Activated naive CD4-positive, alpha-beta T cell treated with anti-CD3 and anti-CD28 coated beads, Interleukin-2, amount 10 ng/mL, durations not matched to agents 7 days and 5 days (primary cell): ENCODE data around the gene KLK4.

Experiments used
- CTCF ChIA-PET: fragments of 350-600 bp; sonication (Branson Sonifier 250); formaldehyde crosslinking; loops from one replicate; lab custom pipeline; 2021; ENCODE audit warnings: antibody characterized with exemption; lab: Charles Lee
- DNase-seq: peaks from one replicate; pipeline ENCODE4 v3.0.0-alpha.2; 2020
- H3K27ac Mint-ChIP-seq: one replicate; pipeline ENCODE4 v1.8.0; 2021; ENCODE audit warnings: mild to moderate bottlenecking, moderate library complexity, mixed read lengths
- H3K27me3 Mint-ChIP-seq: one replicate; pipeline ENCODE4 v1.8.0; 2021; ENCODE audit warnings: mild to moderate bottlenecking, mixed read lengths
- H3K36me3 Mint-ChIP-seq: one replicate; pipeline ENCODE4 v1.8.0; 2021; ENCODE audit warnings: mixed read lengths
- H3K4me1 Mint-ChIP-seq: one replicate; pipeline ENCODE4 v1.8.0; 2021; ENCODE audit warnings: mixed read lengths
- H3K4me3 Mint-ChIP-seq: one replicate; pipeline ENCODE4 v1.8.0; 2021; ENCODE audit warnings: mild to moderate bottlenecking, moderate library complexity, mixed read lengths
- H3K9me3 Mint-ChIP-seq: one replicate; pipeline ENCODE4 v1.8.0; 2021; ENCODE audit warnings: mixed read lengths

Gene KLK4

DNA sequence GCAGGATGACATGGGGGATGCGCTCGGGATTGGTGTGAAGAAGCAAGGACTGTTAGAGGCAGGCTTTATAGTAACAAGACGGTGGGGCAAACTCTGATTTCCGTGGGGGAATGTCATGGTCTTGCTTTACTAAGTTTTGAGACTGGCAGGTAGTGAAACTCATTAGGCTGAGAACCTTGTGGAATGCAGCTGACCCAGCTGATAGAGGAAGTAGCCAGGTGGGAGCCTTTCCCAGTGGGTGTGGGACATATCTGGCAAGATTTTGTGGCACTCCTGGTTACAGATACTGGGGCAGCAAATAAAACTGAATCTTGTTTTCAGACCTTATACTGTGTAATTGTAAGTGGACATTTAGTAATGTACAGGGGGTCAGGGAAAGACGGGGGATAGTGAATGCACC, 31.0 kb downstream of the KLK4 start:
- no peak for DNase-seq
- H3K4me3 Mint-ChIP-seq: no peak overlapping the region
- H3K27me3 Mint-ChIP-seq: peaks cover 10% of the 10 kb centered on the region
- H3K27ac Mint-ChIP-seq: no peak overlapping the region
- CTCF ChIA-PET: no interaction called here
- no peaks in the 10 kb centered on the region for H3K4me1 Mint-ChIP-seq
- H3K36me3 Mint-ChIP-seq: no peaks in the 10 kb centered on the region
- H3K9me3 Mint-ChIP-seq: no peaks in the 10 kb centered on the region

DNA sequence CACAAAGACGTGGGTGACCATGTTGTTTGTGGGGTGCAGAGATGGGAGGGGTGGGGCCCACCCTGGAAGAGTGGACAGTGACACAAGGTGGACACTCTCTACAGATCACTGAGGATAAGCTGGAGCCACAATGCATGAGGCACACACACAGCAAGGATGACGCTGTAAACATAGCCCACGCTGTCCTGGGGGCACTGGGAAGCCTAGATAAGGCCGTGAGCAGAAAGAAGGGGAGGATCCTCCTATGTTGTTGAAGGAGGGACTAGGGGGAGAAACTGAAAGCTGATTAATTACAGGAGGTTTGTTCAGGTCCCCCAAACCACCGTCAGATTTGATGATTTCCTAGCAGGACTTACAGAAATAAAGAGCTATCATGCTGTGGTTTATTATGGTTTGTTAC, 32.3 kb downstream of the KLK4 start:
- CTCF ChIA-PET: no interaction called here
- Mint-ChIP-seq H3K9me3 (no peaks in the 10 kb centered on the region), H3K27ac (no peak overlapping the region), H3K4me3 (no peak overlapping the region), H3K4me1 (no peaks in the 10 kb centered on the region), H3K36me3 (no peaks in the 10 kb centered on the region), H3K27me3 (peaks cover 9% of the 10 kb centered on the region)
- DNase-seq: no peak

DNA sequence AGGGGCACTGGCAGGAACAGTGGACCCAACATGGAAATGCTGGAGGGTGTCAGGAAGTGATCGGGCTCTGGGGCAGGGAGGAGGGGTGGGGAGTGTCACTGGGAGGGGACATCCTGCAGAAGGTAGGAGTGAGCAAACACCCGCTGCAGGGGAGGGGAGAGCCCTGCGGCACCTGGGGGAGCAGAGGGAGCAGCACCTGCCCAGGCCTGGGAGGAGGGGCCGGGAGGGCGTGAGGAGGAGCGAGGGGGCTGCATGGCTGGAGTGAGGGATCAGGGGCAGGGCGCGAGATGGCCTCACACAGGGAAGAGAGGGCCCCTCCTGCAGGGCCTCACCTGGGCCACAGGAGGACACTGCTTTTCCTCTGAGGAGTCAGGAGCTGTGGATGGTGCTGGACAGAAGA, 33.9 kb downstream of the KLK4 start:
- H3K36me3 Mint-ChIP-seq: no peaks in the 10 kb centered on the region
- CTCF ChIA-PET: no interaction called here
- H3K27ac Mint-ChIP-seq: no peak overlapping the region
- H3K9me3 Mint-ChIP-seq: no peaks in the 10 kb centered on the region
- no peak overlapping the region for H3K4me3 Mint-ChIP-seq
- H3K27me3 Mint-ChIP-seq: peaks cover 6% of the 10 kb centered on the region
- no peaks in the 10 kb centered on the region for H3K4me1 Mint-ChIP-seq
- no peak for DNase-seq

DNA sequence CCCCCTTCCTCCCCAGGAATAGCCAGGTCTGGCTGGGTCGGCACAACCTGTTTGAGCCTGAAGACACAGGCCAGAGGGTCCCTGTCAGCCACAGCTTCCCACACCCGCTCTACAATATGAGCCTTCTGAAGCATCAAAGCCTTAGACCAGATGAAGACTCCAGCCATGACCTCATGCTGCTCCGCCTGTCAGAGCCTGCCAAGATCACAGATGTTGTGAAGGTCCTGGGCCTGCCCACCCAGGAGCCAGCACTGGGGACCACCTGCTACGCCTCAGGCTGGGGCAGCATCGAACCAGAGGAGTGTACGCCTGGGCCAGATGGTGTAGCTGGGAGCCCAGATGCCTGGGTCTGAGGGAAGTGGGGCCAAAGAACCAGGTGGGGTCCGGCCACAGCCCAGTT, 34.7 kb downstream of the KLK4 start:
- H3K27me3 Mint-ChIP-seq: peaks cover 6% of the 10 kb centered on the region
- no peak overlapping the region for H3K4me3 Mint-ChIP-seq
- DNase-seq: no peak
- H3K4me1 Mint-ChIP-seq: no peaks in the 10 kb centered on the region
- CTCF ChIA-PET: no interaction called here
- H3K27ac Mint-ChIP-seq: no peak overlapping the region
- H3K9me3 Mint-ChIP-seq: no peaks in the 10 kb centered on the region
- no peaks in the 10 kb centered on the region for H3K36me3 Mint-ChIP-seq

DNA sequence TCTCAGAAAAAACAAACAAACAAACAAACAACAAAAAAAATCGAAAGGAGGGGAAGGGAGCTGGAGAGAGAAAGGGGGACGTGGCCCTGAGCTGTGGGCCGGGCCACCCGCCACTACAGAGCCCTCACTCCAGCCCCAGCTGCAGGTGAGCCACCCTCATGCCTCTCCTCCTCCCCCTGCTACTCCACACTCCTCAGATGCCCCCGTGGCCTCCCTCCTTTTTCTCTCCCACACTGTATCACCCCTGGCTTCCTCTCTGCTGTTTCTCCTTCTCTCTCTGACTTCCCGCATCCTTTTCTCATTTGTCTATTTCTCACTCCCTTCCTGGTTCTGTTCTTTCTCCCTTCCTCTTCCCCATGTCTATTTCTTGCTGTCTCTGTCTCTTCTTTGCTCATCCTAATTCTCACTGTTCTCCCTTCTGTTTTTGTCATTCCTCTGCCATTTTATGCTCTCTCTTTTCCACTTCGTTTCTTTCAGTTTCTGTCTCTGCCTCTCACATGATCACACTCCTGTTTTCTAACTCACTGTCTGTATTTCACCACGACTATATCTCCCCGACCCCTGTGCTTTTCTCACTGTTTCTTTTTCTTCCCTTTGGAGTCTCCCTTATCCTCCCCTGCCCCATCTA, 35.3 kb downstream of the KLK4 start:
- Mint-ChIP-seq H3K27me3 (peaks cover 12% of the 10 kb centered on the region), H3K27ac (no peak overlapping the region), H3K4me1 (no peaks in the 10 kb centered on the region), H3K36me3 (no peaks in the 10 kb centered on the region), H3K4me3 (no peak overlapping the region), H3K9me3 (no peaks in the 10 kb centered on the region)
- CTCF ChIA-PET: no interaction called here
- DNase-seq: no peak

DNA sequence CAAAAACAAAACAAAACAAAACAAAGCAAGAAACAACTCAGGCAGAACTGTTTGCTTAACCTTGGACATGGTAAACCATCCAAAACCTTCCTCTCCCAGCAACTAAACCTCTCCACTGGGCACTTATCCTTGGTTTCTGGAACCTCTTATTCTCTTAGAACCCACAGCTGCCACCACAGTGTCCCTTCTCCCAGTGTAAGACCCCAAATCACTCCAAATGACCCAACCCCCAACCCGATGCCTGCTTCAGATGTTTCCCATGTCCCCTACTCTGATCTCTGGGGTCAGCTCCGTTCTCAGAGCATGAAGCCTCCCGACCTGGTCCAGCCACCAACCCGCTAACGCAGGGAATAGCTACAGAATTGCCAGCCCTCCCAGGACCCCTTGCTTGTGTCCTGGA, 37.0 kb downstream of the KLK4 start:
- H3K9me3 Mint-ChIP-seq: no peaks in the 10 kb centered on the region
- no peak overlapping the region for H3K4me3 Mint-ChIP-seq
- CTCF ChIA-PET: no interaction called here
- no peak for DNase-seq
- H3K27ac Mint-ChIP-seq: no peak overlapping the region
- H3K36me3 Mint-ChIP-seq: no peaks in the 10 kb centered on the region
- H3K27me3 Mint-ChIP-seq: peaks cover 25% of the 10 kb centered on the region
- H3K4me1 Mint-ChIP-seq: no peaks in the 10 kb centered on the region

DNA sequence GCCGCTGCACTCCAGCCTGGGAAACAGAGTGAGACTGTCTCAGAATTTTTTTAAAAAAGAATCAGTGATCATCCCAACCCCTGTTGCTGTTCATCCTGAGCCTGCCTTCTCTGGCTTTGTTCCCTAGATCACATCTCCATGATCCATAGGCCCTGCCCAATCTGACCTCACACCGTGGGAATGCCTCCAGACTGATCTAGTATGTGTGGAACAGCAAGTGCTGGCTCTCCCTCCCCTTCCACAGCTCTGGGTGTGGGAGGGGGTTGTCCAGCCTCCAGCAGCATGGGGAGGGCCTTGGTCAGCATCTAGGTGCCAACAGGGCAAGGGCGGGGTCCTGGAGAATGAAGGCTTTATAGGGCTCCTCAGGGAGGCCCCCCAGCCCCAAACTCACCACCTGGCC, 38.1 kb downstream of the KLK4 start, which contains the start of gene KLK2:
Gene KLK2 (plus strand): TSS at position 384 of the 400 bp plus-strand sequence. CDS start 35 bp downstream, outside the sequence.
- H3K9me3 Mint-ChIP-seq: no peaks in the 10 kb centered on the region
- CTCF ChIA-PET: no interaction called here
- H3K4me1 Mint-ChIP-seq: no peaks in the 10 kb centered on the region
- no peak within 1 kb of the TSS for H3K4me3 Mint-ChIP-seq
- H3K27ac Mint-ChIP-seq: no peak within 1 kb of the TSS
- DNase-seq: no peak
- no peaks in the 10 kb centered on the region for H3K36me3 Mint-ChIP-seq
- peaks cover 25% of the 10 kb centered on the region for H3K27me3 Mint-ChIP-seq

DNA sequence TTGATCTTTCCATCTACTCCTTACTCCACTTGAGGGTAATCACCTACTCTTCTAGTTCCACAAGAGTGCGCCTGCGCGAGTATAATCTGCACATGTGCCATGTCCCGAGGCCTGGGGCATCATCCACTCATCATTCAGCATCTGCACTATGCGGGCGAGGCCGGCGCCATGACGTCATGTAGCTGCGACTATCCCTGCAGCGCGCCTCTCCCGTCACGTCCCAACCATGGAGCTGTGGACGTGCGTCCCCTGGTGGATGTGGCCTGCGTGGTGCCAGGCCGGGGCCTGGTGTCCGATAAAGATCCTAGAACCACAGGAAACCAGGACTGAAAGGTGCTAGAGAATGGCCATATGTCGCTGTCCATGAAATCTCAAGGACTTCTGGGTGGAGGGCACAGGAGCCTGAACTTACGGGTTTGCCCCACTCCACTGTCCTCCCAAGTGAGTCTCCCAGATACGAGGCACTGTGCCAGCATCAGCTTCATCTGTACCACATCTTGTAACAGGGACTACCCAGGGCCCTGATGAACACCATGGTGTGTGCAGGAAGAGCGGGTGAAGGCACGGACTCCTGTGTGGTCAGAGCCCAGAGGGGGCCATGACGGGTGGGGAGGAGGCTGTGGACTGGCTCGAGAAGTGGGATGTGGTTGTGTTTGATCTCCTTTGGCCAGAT, 40.6 kb downstream of the KLK4 start:
- Mint-ChIP-seq H3K9me3 (no peaks in the 10 kb centered on the region), H3K27me3 (peaks cover 23% of the 10 kb centered on the region), H3K4me3 (no peak overlapping the region), H3K4me1 (no peaks in the 10 kb centered on the region), H3K36me3 (no peaks in the 10 kb centered on the region), H3K27ac (no peak overlapping the region)
- peak; percentile 28 for DNase-seq
- CTCF ChIA-PET: no interaction called here

DNA sequence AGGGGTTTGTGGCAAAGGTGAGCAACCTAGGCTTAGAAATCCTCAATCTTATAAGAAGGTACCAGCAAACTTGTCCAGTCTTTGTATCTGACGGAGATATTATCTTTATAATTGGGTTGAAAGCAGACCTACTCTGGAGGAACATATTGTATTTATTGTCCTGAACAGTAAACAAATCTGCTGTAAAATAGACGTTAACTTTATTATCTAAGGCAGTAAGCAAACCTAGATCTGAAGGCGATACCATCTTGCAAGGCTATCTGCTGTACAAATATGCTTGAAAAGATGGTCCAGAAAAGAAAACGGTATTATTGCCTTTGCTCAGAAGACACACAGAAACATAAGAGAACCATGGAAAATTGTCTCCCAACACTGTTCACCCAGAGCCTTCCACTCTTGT, 41.7 kb downstream of the KLK4 start:
- H3K27me3 Mint-ChIP-seq: peaks cover 31% of the 10 kb centered on the region

DNA sequence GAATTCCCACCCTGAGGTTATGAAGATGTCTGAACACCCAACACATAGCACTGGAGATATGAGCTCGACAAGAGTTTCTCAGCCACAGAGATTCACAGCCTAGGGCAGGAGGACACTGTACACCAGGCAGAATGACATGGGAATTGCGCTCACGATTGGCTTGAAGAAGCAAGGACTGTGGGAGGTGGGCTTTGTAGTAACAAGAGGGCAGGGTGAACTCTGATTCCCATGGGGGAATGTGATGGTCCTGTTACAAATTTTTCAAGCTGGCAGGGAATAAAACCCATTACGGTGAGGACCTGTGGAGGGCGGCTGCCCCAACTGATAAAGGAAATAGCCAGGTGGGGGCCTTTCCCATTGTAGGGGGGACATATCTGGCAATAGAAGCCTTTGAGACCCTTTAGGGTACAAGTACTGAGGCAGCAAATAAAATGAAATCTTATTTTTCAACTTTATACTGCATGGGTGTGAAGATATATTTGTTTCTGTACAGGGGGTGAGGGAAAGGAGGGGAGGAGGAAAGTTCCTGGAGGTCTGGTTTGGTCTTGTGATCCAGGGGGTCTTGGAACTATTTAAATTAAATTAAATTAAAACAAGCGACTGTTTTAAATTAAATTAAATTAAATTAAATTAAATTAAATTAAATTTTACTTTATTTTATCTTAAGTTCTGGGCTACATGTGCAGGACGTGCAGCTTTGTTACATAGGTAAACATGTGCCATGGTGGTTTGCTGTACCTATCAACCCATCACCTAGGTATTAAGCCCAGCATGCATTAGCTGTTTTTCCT, 49.5 kb downstream of the KLK4 start:
- no peak overlapping the region for H3K27ac Mint-ChIP-seq
- H3K4me1 Mint-ChIP-seq: no peaks in the 10 kb centered on the region
- CTCF ChIA-PET: no interaction called here
- H3K4me3 Mint-ChIP-seq: no peak overlapping the region
- H3K36me3 Mint-ChIP-seq: no peaks in the 10 kb centered on the region
- peaks cover 38% of the 10 kb centered on the region for H3K27me3 Mint-ChIP-seq
- peaks cover 14% of the 10 kb centered on the region for H3K9me3 Mint-ChIP-seq
- no peak for DNase-seq

More for the DNA sequence above, 41.7 kb downstream of the KLK4 start:
- H3K9me3 Mint-ChIP-seq: no peaks in the 10 kb centered on the region
- CTCF ChIA-PET: no interaction called here
- H3K4me3 Mint-ChIP-seq: no peak overlapping the region
- H3K36me3 Mint-ChIP-seq: no peaks in the 10 kb centered on the region
- H3K4me1 Mint-ChIP-seq: no peaks in the 10 kb centered on the region
- no peak for DNase-seq
- no peak overlapping the region for H3K27ac Mint-ChIP-seq

DNA sequence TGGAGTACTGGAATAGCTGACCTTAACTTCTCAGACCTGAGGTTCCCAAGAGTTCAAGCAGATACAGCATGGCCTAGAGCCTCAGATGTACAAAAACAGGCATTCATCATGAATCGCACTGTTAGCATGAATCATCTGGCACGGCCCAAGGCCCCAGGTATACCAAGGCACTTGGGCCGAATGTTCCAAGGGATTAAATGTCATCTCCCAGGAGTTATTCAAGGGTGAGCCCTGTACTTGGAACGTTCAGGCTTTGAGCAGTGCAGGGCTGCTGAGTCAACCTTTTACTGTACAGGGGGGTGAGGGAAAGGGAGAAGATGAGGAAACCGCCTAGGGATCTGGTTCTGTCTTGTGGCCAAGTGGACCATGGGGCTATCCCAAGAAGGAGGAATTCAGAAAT, 50.2 kb downstream of the KLK4 start:
- Mint-ChIP-seq H3K27ac (no peak overlapping the region), H3K36me3 (no peaks in the 10 kb centered on the region), H3K27me3 (peaks cover 37% of the 10 kb centered on the region), H3K9me3 (peaks cover 14% of the 10 kb centered on the region), H3K4me3 (no peak overlapping the region), H3K4me1 (no peaks in the 10 kb centered on the region)
- CTCF ChIA-PET: no interaction called here
- no peak for DNase-seq

DNA sequence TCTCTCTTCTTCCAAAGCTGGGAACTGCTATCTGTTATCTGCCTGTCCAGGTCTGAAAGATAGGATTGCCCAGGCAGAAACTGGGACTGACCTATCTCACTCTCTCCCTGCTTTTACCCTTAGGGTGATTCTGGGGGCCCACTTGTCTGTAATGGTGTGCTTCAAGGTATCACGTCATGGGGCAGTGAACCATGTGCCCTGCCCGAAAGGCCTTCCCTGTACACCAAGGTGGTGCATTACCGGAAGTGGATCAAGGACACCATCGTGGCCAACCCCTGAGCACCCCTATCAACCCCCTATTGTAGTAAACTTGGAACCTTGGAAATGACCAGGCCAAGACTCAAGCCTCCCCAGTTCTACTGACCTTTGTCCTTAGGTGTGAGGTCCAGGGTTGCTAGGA, 51.3 kb downstream of the KLK4 start:
- Mint-ChIP-seq H3K27ac (no peak overlapping the region), H3K9me3 (peaks cover 14% of the 10 kb centered on the region), H3K4me1 (no peaks in the 10 kb centered on the region), H3K27me3 (peaks cover 36% of the 10 kb centered on the region), H3K4me3 (no peak overlapping the region), H3K36me3 (no peaks in the 10 kb centered on the region)
- DNase-seq: no peak
- CTCF ChIA-PET: no interaction called here

DNA sequence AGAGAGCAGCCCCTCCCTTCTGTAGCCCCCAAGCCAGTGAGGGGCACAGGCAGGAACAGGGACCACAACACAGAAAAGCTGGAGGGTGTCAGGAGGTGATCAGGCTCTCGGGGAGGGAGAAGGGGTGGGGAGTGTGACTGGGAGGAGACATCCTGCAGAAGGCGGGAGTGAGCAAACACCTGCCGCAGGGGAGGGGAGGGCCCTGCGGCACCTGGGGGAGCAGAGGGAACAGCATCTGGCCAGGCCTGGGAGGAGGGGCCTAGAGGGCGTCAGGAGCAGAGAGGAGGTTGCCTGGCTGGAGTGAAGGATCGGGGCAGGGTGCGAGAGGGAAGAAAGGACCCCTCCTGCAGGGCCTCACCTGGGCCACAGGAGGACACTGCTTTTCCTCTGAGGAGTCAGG, 52.3 kb downstream of the KLK4 start:
- Mint-ChIP-seq H3K9me3 (peaks cover 14% of the 10 kb centered on the region), H3K27ac (no peak overlapping the region), H3K36me3 (no peaks in the 10 kb centered on the region), H3K27me3 (peaks cover 35% of the 10 kb centered on the region), H3K4me1 (no peaks in the 10 kb centered on the region), H3K4me3 (no peak overlapping the region)
- CTCF ChIA-PET: no interaction called here
- DNase-seq: no peak

DNA sequence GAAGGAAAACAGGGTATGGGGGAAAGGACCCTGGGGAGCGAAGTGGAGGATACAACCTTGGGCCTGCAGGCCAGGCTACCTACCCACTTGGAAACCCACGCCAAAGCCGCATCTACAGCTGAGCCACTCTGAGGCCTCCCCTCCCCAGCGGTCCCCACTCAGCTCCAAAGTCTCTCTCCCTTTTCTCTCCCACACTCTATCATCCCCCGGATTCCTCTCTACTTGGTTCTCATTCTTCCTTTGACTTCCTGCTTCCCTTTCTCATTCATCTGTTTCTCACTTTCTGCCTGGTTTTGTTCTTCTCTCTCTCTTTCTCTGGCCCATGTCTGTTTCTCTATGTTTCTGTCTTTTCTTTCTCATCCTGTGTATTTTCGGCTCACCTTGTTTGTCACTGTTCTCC, 53.8 kb downstream of the KLK4 start:
- H3K4me1 Mint-ChIP-seq: no peaks in the 10 kb centered on the region
- H3K36me3 Mint-ChIP-seq: no peaks in the 10 kb centered on the region
- H3K27ac Mint-ChIP-seq: no peak overlapping the region
- no peak overlapping the region for H3K4me3 Mint-ChIP-seq
- H3K9me3 Mint-ChIP-seq: peaks cover 14% of the 10 kb centered on the region
- CTCF ChIA-PET: no interaction called here
- DNase-seq: no peak
- H3K27me3 Mint-ChIP-seq: peaks cover 35% of the 10 kb centered on the region
